Psoas muscle (tissue), 7 donors: ENCODE results near the gene ALG1. TPM values are rescaled to one million over a fixed set of nuclear protein-coding genes. Genes with fewer than 3 reads are reported as not detected.

Source experiments
- polyA plus RNA-seq, 3 donors: library from polyadenylated mRNA; stranded (reverse); fragments of 200-250 nt; gene quantifications; one replicate each; pipeline ENCODE4 v1.2.3, GENCODE V29; 2013
- total RNA-seq, 4 donors: library from RNA; stranded (reverse); fragmentation: NEBNext Ultra II Directional in 2 of 4; extraction: Animal tissue kit (Norgen Biotek cat#: 25700) in 2 of 4; gene quantifications; one replicate each; pipeline versions ENCODE4 v1.2.1 to v1.2.4, GENCODE V29; 2021 to 2023
- donor health status: healthy with polysubstance abuse.
- donor health status: DM: no; HTN: no; CAD: no; lungs with moderate emphysema.
- donor health status: Bipolar disorder and iron deficiency.
- donor health status: healthy.
- donor health status: DM: no; HTN: no; CAD: no.
- donor health status: DM: no; HTN: no; CAD: no.
- donor health status: DM: yes; HTN: yes; CAD: no.

The ALG1 gene
- total and polyA plus RNA-seq, 7 donors = 4.9 to 13.1 (median 7.3) TPM

Other genes with a start within 250 kb of the ALG1 start
- 10 to 100 TPM; 53.3 to 74.1 (median 66.8) TPM for gene GLYR1, start 224.6 kb upstream of the ALG1 start, total RNA-seq
- 10 to 100 TPM; 28.6 to 64.5 (median 32.3) TPM for gene GLYR1, start 224.6 kb upstream of the ALG1 start, polyA plus RNA-seq
- gene UBN1, start 224.4 kb upstream of the ALG1 start, total RNA-seq = 10 to 100 TPM; 25.5 to 33.3 (median 28.0) TPM
- 10 to 100 TPM in 2 of 3 donors, 1 to 10 TPM in 1; 9.1 to 27.8 (median 11.7) TPM for gene UBN1, start 224.4 kb upstream of the ALG1 start, polyA plus RNA-seq
- 1 to 10 TPM; 3.2 to 7.2 (median 5.1) TPM for gene PPL, start 134.7 kb upstream of the ALG1 start, total RNA-seq
- 1 to 10 TPM; 2.4 to 5.6 (median 3.8) TPM for gene PPL, start 134.7 kb upstream of the ALG1 start, polyA plus RNA-seq
- gene SEC14L5, start 113.5 kb upstream of the ALG1 start, total RNA-seq = under 1 TPM; 0.42 to 0.88 (median 0.65) TPM
- gene SEC14L5, start 113.5 kb upstream of the ALG1 start, polyA plus RNA-seq = under 1 TPM; 0.23 to 0.30 (median 0.27) TPM
- 1 to 10 TPM; 4.4 to 8.1 (median 6.4) TPM for gene NAGPA, start 37.9 kb upstream of the ALG1 start, total RNA-seq
- gene NAGPA, start 37.9 kb upstream of the ALG1 start, polyA plus RNA-seq = 10 to 100 TPM in 1 of 3 donors, 1 to 10 TPM in 2; 5.3 to 12.3 (median 9.8) TPM
- 1 to 10 TPM in 3 of 4 donors, not detected in 1; 1.2 to 9.3 (median 1.3) TPM for gene C16orf89, start 5.9 kb upstream of the ALG1 start, total RNA-seq
- gene C16orf89, start 5.9 kb upstream of the ALG1 start, polyA plus RNA-seq = under 1 TPM; 0.29 to 0.62 (median 0.57) TPM
- 10 to 100 TPM in 3 of 4 donors, 1 to 10 TPM in 1; 9.9 to 15.0 (median 10.8) TPM for gene EEF2KMT, start 26.0 kb downstream of the ALG1 start, total RNA-seq
- gene EEF2KMT, start 26.0 kb downstream of the ALG1 start, polyA plus RNA-seq = 10 to 100 TPM in 2 of 3 donors, 1 to 10 TPM in 1; 8.2 to 22.2 (median 12.8) TPM